GM12878 (cell line): ENCODE results near the gene RBP3. TPM values are rescaled to one million over a fixed set of nuclear protein-coding genes. Genes with fewer than 3 reads are reported as not detected.

Experiments
- ATAC-seq: fragments of 200-7000 bp; cut with Tn5 transposase; 3 replicates; pipeline ENCODE4 v1.9.1; 2020; ENCODE audit warnings: mild to moderate bottlenecking, moderate library complexity
- BruUV-seq: library from RNA; stranded (reverse); fragments of 400-500 nt; replicated peaks from 2 replicates; lab custom pipeline; 2021; lab: Mats Ljungman, UMichigan
- CTCF ChIA-PET: fragments of 300-600 bp; sonication (Branson Sonifier 250); formaldehyde crosslinking; extraction: SDS; loops from one replicate; lab custom pipeline; 2021; ENCODE audit warnings: inconsistent platforms; lab: Yijun Ruan, JAX
- POLR2A ChIA-PET: fragments of 350-600 bp; formaldehyde crosslinking; extraction: SDS; loops from one replicate; lab custom pipeline; 2021; ENCODE audit warnings: inconsistent platforms; lab: Charles Lee
- RAD21 ChIA-PET: fragments of 300-600 bp; sonication (Branson Sonifier 250); formaldehyde crosslinking; loops from one replicate; lab custom pipeline; 2023; ENCODE audit warnings: antibody characterized with exemption; ENCODE audit not compliant: unreplicated experiment; lab: Charles Lee
- SMC1A ChIA-PET: fragments of 300-600 bp; sonication (Branson Sonifier 250); formaldehyde crosslinking; loops from one replicate; lab custom pipeline; 2023; ENCODE audit not compliant: unreplicated experiment, uncharacterized antibody; lab: Charles Lee
- DNase-seq: peaks from one replicate; pipeline ENCODE4 v3.0.0-alpha.2; 2011; ENCODE audit warnings: low read depth, low spot score
- FAIRE-seq: peaks from 3 replicates; lab custom pipeline; 2011; peaks lifted over from hg19 to GRCh38; lab: Jason Lieb, UNC
- H2AFZ ChIP-seq: 2 replicates; pipeline ENCODE4 v1.6.0; 2011; ENCODE audit warnings: low read depth, low read length, control low read depth; ENCODE audit not compliant: control insufficient read depth
- H3K27ac ChIP-seq: 2 replicates; pipeline ENCODE4 v1.5.1; 2011; ENCODE audit warnings: control low read depth; ENCODE audit not compliant: control insufficient read depth, insufficient read depth
- H3K27me3 ChIP-seq, 2 experiments: replicated peaks in 1 of 2; 2 replicates each; pipeline versions ENCODE4 v1.6.0 to v1.6.1; 2011; ENCODE audit warnings: low read length in 1 of 2; ENCODE audit not compliant: control insufficient read depth in 2 of 2, insufficient read depth in 2 of 2
- H3K36me3 ChIP-seq, 2 experiments: 2 replicates each; pipeline ENCODE4 v1.5.1; 2011; ENCODE audit warnings: low read length in 1 of 2; ENCODE audit not compliant: control insufficient read depth in 2 of 2, insufficient read depth in 2 of 2
- H3K4me1 ChIP-seq: 2 replicates; pipeline ENCODE4 v1.6.1; 2011; ENCODE audit warnings: mild to moderate bottlenecking, low read length, moderate library complexity, mixed read lengths; ENCODE audit not compliant: control insufficient read depth, insufficient read depth
- H3K4me2 ChIP-seq: 2 replicates; pipeline ENCODE4 v1.6.0; 2011; ENCODE audit warnings: control low read depth; ENCODE audit not compliant: control insufficient read depth, insufficient read depth
- H3K4me3 ChIP-seq: fragments of 200-600 bp; sonication (generic); 2 replicates; pipeline ENCODE4 v1.5.1; 2016
- H3K79me2 ChIP-seq: 2 replicates; pipeline ENCODE4 v1.6.0; 2011; ENCODE audit warnings: low read length; ENCODE audit not compliant: control insufficient read depth, insufficient read depth
- H3K9ac ChIP-seq: 2 replicates; pipeline ENCODE4 v1.8.0; 2011; ENCODE audit warnings: low read length, control low read depth, mixed read lengths; ENCODE audit not compliant: control insufficient read depth, insufficient read depth
- H3K9me3 ChIP-seq: replicated peaks from 3 replicates; pipeline ENCODE4 v1.5.1; 2011; ENCODE audit warnings: mild to moderate bottlenecking, low read length; ENCODE audit not compliant: control insufficient read depth, insufficient read depth
- H4K20me1 ChIP-seq: 2 replicates; pipeline ENCODE4 v1.6.0; 2011; ENCODE audit not compliant: control insufficient read depth, insufficient read depth
- BCL11A ChIP-seq: IDR thresholded peaks from 2 replicates; pipeline ENCODE4 v1.6.1; 2011; ENCODE audit warnings: low read depth, low read length
- CBFB ChIP-seq: IDR thresholded peaks from 2 replicates; pipeline ENCODE4 v1.6.1; 2016; ENCODE audit warnings: antibody characterized with exemption, low read depth
- CHD4 ChIP-seq: fragments of 200-600 bp; sonication (generic); IDR thresholded peaks from 2 replicates; pipeline ENCODE4 v1.6.1; 2016; ENCODE audit warnings: mild to moderate bottlenecking
- HDAC6 ChIP-seq: fragments of 200-600 bp; sonication (generic); IDR thresholded peaks from one replicate; pipeline ENCODE4 v1.8.0; 2017; ENCODE audit warnings: antibody characterized with exemption; ENCODE audit not compliant: unreplicated experiment
- IKZF1 ChIP-seq: fragments of 450-650 bp; conservative IDR thresholded peaks from 2 replicates; pipeline ENCODE4 v1.6.1; 2017; ENCODE audit warnings: antibody characterized with exemption, mild to moderate bottlenecking
- MTA2 ChIP-seq: fragments of 450-650 bp; IDR thresholded peaks from 2 replicates; pipeline ENCODE4 v1.6.1; 2016; ENCODE audit warnings: low read depth, mild to moderate bottlenecking, moderate library complexity
- RCOR1 ChIP-seq: conservative IDR thresholded peaks from 2 replicates; pipeline ENCODE4 v1.6.1; 2012; ENCODE audit warnings: low read depth, low read length, improper control_type of control experiment
- STAT3 ChIP-seq: IDR thresholded peaks from 2 replicates; pipeline ENCODE4 v1.6.1; 2011; ENCODE audit warnings: low read depth, low read length, improper control_type of control experiment
- TCF3 ChIP-seq: IDR thresholded peaks from 2 replicates; pipeline ENCODE4 v1.6.1; 2012; ENCODE audit warnings: low read depth, mild to moderate bottlenecking, low read length, borderline replicate concordance; ENCODE audit not compliant: insufficient read depth
- ZNF24 ChIP-seq: fragments of 450-650 bp; IDR thresholded peaks from 2 replicates; pipeline ENCODE4 v1.6.1; 2017; ENCODE audit warnings: antibody characterized with exemption, mild to moderate bottlenecking
- ZSCAN29 ChIP-seq: fragments of 450-650 bp; IDR thresholded peaks from 2 replicates; pipeline ENCODE4 v1.6.1; 2017; ENCODE audit warnings: mild to moderate bottlenecking, moderate library complexity
- WGBS: methylation state at CpG from one replicate; pipeline ENCODE4 v1.1.6; 2016; ENCODE audit warnings: low lambda C conversion rate; ENCODE audit not compliant: insufficient replicate concordance, insufficient coverage; ENCODE audit errors: missing lambda C conversion rate; 5-methylcytosine and 5-hydroxymethylcytosine counted together
- in situ Hi-C: fragments of 300-500 bp; cut with MboI; formaldehyde crosslinking; loops from 9 replicates; pipeline ENCODE4 v1.14.3; 2018; ENCODE audit warnings: mixed read lengths
- intact Hi-C: fragments of 100-400 bp; cut with micrococcal nuclease; formaldehyde crosslinking; loops from one replicate; pipeline ENCODE4 v1.14.2; 2022; ENCODE audit not compliant: unreplicated experiment
- polyA plus RNA-seq, 11 experiments: library from polyadenylated mRNA; depleted of rRNA in 4 of 11; unstranded in 6 of 11; stranded (reverse) in 5 of 11; fragments of >200 nt; fragmentation: Nextera tagmentation in 4 of 11; fragmentation: Illumina TruSeq in 1 of 11; extraction: Ambion mirVana in 4 of 11; extraction: Trizol in 1 of 11; gene quantifications; 1 replicate in 1 of 11; 2 replicates in 10 of 11; pipeline versions ENCODE4 v1.2.1 to v1.2.3, GENCODE V29; 2011 to 2016; ENCODE audit warnings: inconsistent platforms in 2 of 11, missing spikeins in 2 of 11, low read depth in 1 of 11
- total RNA-seq, 4 experiments: library from RNA; depleted of rRNA in 3 of 4; stranded (reverse); fragments of >200 nt in 3 of 4; fragmentation: Illumina TruSeq in 1 of 4; extraction: Trizol in 1 of 4; gene quantifications; 2 replicates each; pipeline versions ENCODE4 v1.2.1 to v1.2.3, GENCODE V29; 2013 to 2021
- TF ChIP-seq, protein P1 (sequence below): fragments of 450-650 bp; IDR thresholded peaks from 2 replicates; pipeline ENCODE4 v1.6.1; 2017; ENCODE audit warnings: mild to moderate bottlenecking, low read depth, inconsistent platforms; ENCODE audit not compliant: poor library complexity, severe bottlenecking
- TF ChIP-seq, protein P2 (sequence below): fragments of 450-650 bp; formaldehyde crosslinking; IDR thresholded peaks from 2 replicates; pipeline ENCODE4 v1.4.0; 2022; ENCODE audit warnings: mild to moderate bottlenecking, moderate library complexity
- TF ChIP-seq, protein P3 (sequence below): fragments of 150-350 bp; IDR thresholded peaks from 2 replicates; pipeline ENCODE4 v1.6.1; 2014; ENCODE audit warnings: mild to moderate bottlenecking, low read depth, low read length
- TF ChIP-seq, protein P4 (sequence below): fragments of 450-650 bp; IDR thresholded peaks from 2 replicates; pipeline ENCODE4 v1.6.1; 2017; ENCODE audit warnings: borderline replicate concordance

The RBP3 gene
- total and polyA plus RNA-seq, 10 of the 15 experiments (the other 5 are each of a cell fraction or from before 2014, with no cell fraction given) = not detected

DNA sequence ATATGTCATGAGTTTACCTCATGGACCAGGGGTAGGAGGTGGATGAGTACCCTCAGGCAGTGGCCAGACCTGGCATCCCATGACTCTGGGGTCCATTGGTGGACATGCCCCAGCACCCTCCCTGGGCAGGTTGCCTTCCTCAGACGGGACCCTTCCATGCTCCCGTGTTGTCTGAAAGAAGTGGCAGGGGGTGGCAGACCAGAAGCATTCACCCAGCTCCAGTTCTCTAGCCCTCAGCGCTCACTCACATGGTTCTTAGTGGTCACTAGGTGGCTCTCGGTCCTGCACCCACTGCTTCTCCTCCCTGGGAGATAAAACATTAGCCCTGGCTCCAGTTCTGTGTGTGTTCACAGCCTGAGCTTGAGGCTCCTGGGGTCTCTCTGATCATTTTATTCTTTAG lies 6.0 kb downstream of the RBP3 start (continued):
- TF ChIP-seq, protein P1, sequence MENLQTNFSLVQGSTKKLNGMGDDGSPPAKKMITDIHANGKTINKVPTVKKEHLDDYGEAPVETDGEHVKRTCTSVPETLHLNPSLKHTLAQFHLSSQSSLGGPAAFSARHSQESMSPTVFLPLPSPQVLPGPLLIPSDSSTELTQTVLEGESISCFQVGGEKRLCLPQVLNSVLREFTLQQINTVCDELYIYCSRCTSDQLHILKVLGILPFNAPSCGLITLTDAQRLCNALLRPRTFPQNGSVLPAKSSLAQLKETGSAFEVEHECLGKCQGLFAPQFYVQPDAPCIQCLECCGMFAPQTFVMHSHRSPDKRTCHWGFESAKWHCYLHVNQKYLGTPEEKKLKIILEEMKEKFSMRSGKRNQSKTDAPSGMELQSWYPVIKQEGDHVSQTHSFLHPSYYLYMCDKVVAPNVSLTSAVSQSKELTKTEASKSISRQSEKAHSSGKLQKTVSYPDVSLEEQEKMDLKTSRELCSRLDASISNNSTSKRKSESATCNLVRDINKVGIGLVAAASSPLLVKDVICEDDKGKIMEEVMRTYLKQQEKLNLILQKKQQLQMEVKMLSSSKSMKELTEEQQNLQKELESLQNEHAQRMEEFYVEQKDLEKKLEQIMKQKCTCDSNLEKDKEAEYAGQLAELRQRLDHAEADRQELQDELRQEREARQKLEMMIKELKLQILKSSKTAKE = no peak
- no peak for TF ChIP-seq CHD4
- TF ChIP-seq, protein P2, sequence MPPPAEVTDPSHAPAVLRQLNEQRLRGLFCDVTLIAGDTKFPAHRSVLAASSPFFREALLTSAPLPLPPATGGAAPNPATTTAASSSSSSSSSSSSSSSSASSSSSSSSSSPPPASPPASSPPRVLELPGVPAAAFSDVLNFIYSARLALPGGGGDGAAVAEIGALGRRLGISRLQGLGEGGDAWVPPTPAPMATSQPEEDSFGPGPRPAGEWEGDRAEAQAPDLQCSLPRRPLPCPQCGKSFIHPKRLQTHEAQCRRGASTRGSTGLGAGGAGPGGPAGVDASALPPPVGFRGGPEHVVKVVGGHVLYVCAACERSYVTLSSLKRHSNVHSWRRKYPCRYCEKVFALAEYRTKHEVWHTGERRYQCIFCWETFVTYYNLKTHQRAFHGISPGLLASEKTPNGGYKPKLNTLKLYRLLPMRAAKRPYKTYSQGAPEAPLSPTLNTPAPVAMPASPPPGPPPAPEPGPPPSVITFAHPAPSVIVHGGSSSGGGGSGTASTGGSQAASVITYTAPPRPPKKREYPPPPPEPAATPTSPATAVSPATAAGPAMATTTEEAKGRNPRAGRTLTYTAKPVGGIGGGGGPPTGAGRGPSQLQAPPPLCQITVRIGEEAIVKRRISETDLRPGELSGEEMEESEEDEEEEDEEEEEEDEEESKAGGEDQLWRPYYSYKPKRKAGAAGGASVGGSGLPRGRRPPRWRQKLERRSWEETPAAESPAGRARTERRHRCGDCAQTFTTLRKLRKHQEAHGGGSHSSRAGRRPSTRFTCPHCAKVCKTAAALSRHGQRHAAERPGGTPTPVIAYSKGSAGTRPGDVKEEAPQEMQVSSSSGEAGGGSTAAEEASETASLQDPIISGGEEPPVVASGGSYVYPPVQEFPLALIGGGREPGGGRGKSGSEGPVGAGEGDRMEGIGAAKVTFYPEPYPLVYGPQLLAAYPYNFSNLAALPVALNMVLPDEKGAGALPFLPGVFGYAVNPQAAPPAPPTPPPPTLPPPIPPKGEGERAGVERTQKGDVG = no peak
- no peak for TF ChIP-seq MTA2
- TF ChIP-seq, protein P3, sequence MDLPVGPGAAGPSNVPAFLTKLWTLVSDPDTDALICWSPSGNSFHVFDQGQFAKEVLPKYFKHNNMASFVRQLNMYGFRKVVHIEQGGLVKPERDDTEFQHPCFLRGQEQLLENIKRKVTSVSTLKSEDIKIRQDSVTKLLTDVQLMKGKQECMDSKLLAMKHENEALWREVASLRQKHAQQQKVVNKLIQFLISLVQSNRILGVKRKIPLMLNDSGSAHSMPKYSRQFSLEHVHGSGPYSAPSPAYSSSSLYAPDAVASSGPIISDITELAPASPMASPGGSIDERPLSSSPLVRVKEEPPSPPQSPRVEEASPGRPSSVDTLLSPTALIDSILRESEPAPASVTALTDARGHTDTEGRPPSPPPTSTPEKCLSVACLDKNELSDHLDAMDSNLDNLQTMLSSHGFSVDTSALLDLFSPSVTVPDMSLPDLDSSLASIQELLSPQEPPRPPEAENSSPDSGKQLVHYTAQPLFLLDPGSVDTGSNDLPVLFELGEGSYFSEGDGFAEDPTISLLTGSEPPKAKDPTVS = no peak

DNA sequence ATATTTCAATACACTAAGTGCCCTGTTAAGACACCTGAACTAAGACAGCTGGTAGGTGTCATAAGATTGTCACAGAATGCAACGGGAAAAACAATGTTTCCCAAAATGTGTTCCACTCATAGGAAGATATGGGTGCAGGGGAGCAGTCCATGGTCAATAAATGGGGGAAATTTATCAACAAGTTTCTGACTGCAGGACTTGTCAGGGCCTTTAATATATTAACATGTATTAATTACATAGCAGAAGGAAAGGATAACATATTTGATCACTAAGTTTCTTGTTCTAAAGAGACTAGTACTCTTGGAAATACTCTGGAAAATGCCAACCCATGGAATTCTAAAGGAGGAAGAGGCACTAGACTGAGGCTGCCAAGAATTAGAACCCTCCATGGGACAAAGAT lies 6.7 kb downstream of the RBP3 start:
- RAD21 ChIA-PET = no interaction called here
- H3K36me3 ChIP-seq = no peaks in the 10 kb centered on the region
- intact Hi-C loops = no loop called here
- SMC1A ChIA-PET = no interaction called here
- POLR2A ChIA-PET = no interaction called here
- DNase-seq = no peak
- in situ Hi-C loops = no loop called here
- no peaks in the 10 kb centered on the region for H3K9me3 ChIP-seq
- H3K27me3 ChIP-seq = no peaks in the 10 kb centered on the region; a peak in 1 of 4 replicates
- H3K4me2 ChIP-seq = no peak overlapping the region
- H3K27ac ChIP-seq = no peak overlapping the region
- FAIRE-seq = no peak
- no peaks in the 10 kb centered on the region for H3K4me1 ChIP-seq
- CTCF ChIA-PET = interaction anchor here (2.1 kb wide), 1 partner anchor 15 kb away, joined by 6 read pairs; no protein-coding TSS in a partner anchor
- H3K4me3 ChIP-seq = no peak overlapping the region
- no peaks in the 10 kb centered on the region for H4K20me1 ChIP-seq
- no peak overlapping the region for H2AFZ ChIP-seq
- ATAC-seq = no peak
- 0% methylated on average over 1 of the region's 1 CpG for WGBS
- H3K9ac ChIP-seq = no peak overlapping the region
- no peaks in the 10 kb centered on the region for H3K79me2 ChIP-seq
- BruUV-seq = no TSS peak
- no peak for TF ChIP-seq BCL11A
- no peak for TF ChIP-seq CBFB
- no peak for TF ChIP-seq ZNF24
- TF ChIP-seq ZSCAN29 = no peak
- TF ChIP-seq, protein P4, sequence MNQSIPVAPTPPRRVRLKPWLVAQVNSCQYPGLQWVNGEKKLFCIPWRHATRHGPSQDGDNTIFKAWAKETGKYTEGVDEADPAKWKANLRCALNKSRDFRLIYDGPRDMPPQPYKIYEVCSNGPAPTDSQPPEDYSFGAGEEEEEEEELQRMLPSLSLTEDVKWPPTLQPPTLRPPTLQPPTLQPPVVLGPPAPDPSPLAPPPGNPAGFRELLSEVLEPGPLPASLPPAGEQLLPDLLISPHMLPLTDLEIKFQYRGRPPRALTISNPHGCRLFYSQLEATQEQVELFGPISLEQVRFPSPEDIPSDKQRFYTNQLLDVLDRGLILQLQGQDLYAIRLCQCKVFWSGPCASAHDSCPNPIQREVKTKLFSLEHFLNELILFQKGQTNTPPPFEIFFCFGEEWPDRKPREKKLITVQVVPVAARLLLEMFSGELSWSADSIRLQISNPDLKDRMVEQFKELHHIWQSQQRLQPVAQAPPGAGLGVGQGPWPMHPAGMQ = no peak
- TF ChIP-seq HDAC6 = no peak
- TF ChIP-seq RCOR1 = no peak
- TF ChIP-seq TCF3 = no peak
- no peak for TF ChIP-seq STAT3
- TF ChIP-seq IKZF1 = no peak
